HepG2 (cell line): ENCODE measurements around the gene ALCAM. TPM values are rescaled to one million over a fixed set of nuclear protein-coding genes. Genes with fewer than 3 reads are reported as not detected.

Experiments used
- ATAD3A ChIP-seq: sonication (generic); formaldehyde crosslinking; IDR thresholded peaks from 2 replicates; pipeline ENCODE4 v1.4.0; 2020; ENCODE audit warnings: missing genetic modification reagents
- CREB1 ChIP-seq, 2 experiments: fragments of 450-650 bp in 1 of 2; IDR thresholded peaks; 2 replicates each; pipeline ENCODE4 v1.6.1; 2016 to 2017; ENCODE audit warnings: control low read depth in 1 of 2, mild to moderate bottlenecking in 1 of 2, missing compliant biosample characterization in 1 of 2, missing genetic modification characterization in 1 of 2
- CSRNP1 ChIP-seq: sonication (generic); formaldehyde crosslinking; IDR thresholded peaks from 2 replicates; pipeline ENCODE4 v1.8.1; 2023; ENCODE audit warnings: mild to moderate bottlenecking, missing genetic modification reagents
- FOXJ3 ChIP-seq: sonication (generic); formaldehyde crosslinking; IDR thresholded peaks from 2 replicates; pipeline ENCODE4 v1.4.0; 2020; ENCODE audit warnings: missing genetic modification reagents, mild to moderate bottlenecking, borderline replicate concordance
- HHEX ChIP-seq: IDR thresholded peaks from 2 replicates; pipeline ENCODE4 v1.6.1; 2016; ENCODE audit warnings: control low read depth
- HMGXB4 ChIP-seq, 2 experiments: sonication (generic) in 1 of 2; formaldehyde crosslinking in 1 of 2; IDR thresholded peaks; 2 replicates each; pipeline versions ENCODE4 v1.4.0 to v1.6.1; 2018 to 2020; ENCODE audit warnings: missing genetic modification reagents in 2 of 2, borderline replicate concordance in 1 of 2, low read depth in 1 of 2, mild to moderate bottlenecking in 1 of 2, missing biosample characterization in 1 of 2
- IKZF4 ChIP-seq: sonication (generic); formaldehyde crosslinking; IDR thresholded peaks from 2 replicates; pipeline ENCODE4 v1.5.1; 2020; ENCODE audit warnings: borderline replicate concordance, mild to moderate bottlenecking, low read depth, missing genetic modification reagents; ENCODE audit errors: not compliant biosample characterization
- KMT2A ChIP-seq: sonication (generic); formaldehyde crosslinking; IDR thresholded peaks from 2 replicates; pipeline ENCODE4 v1.4.0; 2020; ENCODE audit warnings: missing genetic modification reagents
- KMT2B ChIP-seq: IDR thresholded peaks from 2 replicates; pipeline ENCODE4 v1.6.1; 2016; ENCODE audit warnings: missing genetic modification reagents, missing compliant biosample characterization
- MAX ChIP-seq: IDR thresholded peaks from 2 replicates; pipeline ENCODE4 v1.6.1; 2012; ENCODE audit warnings: inconsistent platforms
- MEIS1 ChIP-seq: sonication (generic); formaldehyde crosslinking; IDR thresholded peaks from 2 replicates; pipeline ENCODE4 v1.9.0; 2021; ENCODE audit warnings: mild to moderate bottlenecking, missing genetic modification reagents, moderate library complexity, borderline replicate concordance
- MYNN ChIP-seq: sonication (generic); formaldehyde crosslinking; IDR thresholded peaks from 2 replicates; pipeline ENCODE4 v1.4.0; 2020; ENCODE audit warnings: mild to moderate bottlenecking, low read depth, missing genetic modification reagents
- PRDM4 ChIP-seq: sonication (generic); formaldehyde crosslinking; IDR thresholded peaks from 2 replicates; pipeline ENCODE4 v1.9.0; 2021; ENCODE audit warnings: missing genetic modification reagents, borderline replicate concordance
- RAD21 ChIP-seq: fragments of 450-650 bp; formaldehyde crosslinking; IDR thresholded peaks from 2 replicates; pipeline ENCODE4 v1.5.0; 2020; ENCODE audit warnings: mild to moderate bottlenecking
- STAT5B ChIP-seq: sonication (generic); formaldehyde crosslinking; IDR thresholded peaks from 2 replicates; pipeline ENCODE4 v1.4.0; 2020; ENCODE audit warnings: missing genetic modification reagents
- TP53 ChIP-seq: sonication (generic); formaldehyde crosslinking; conservative IDR thresholded peaks from 2 replicates; pipeline ENCODE4 v1.4.0; 2020; ENCODE audit warnings: missing genetic modification reagents
- ZFP82 ChIP-seq: sonication (generic); formaldehyde crosslinking; IDR thresholded peaks from 2 replicates; pipeline ENCODE4 v1.5.1; 2020; ENCODE audit warnings: mild to moderate bottlenecking, missing genetic modification reagents, borderline replicate concordance
- ZKSCAN5 ChIP-seq: sonication (generic); formaldehyde crosslinking; IDR thresholded peaks from 2 replicates; pipeline ENCODE4 v1.5.1; 2020; ENCODE audit warnings: mild to moderate bottlenecking, missing genetic modification reagents
- ZNF232 ChIP-seq: sonication (generic); formaldehyde crosslinking; IDR thresholded peaks from 2 replicates; pipeline ENCODE4 v1.4.0; 2020; ENCODE audit warnings: missing genetic modification reagents, borderline replicate concordance
- ZNF34 ChIP-seq: sonication (generic); formaldehyde crosslinking; IDR thresholded peaks from 2 replicates; pipeline ENCODE4 v1.4.0; 2020; ENCODE audit warnings: mild to moderate bottlenecking, missing genetic modification reagents, borderline replicate concordance
- ZNF567 ChIP-seq: sonication (generic); formaldehyde crosslinking; IDR thresholded peaks from 2 replicates; pipeline ENCODE4 v1.8.1; 2023; ENCODE audit warnings: mild to moderate bottlenecking, missing genetic modification reagents, borderline replicate concordance
- ZNF639 ChIP-seq: conservative IDR thresholded peaks from 2 replicates; pipeline ENCODE4 v1.6.1; 2018; ENCODE audit warnings: missing genetic modification reagents
- polyA plus RNA-seq, 8 experiments: library from polyadenylated mRNA; depleted of rRNA in 3 of 8; stranded (reverse) in 7 of 8; unstranded in 1 of 8; fragments of >200 nt; fragmentation: Illumina TruSeq in 4 of 8; extraction: Trizol in 4 of 8; gene quantifications; 2 replicates each; pipeline versions ENCODE4 v1.2.1 to v1.2.3, GENCODE V29; 2011 to 2016; ENCODE audit warnings: low read depth in 4 of 8, missing spikeins in 1 of 8, mixed read lengths in 1 of 8; ENCODE audit not compliant: insufficient read depth in 1 of 8
- total RNA-seq, 5 experiments: library from RNA; depleted of rRNA; stranded (reverse); fragments of >200 nt; fragmentation: Illumina TruSeq; extraction: Trizol; gene quantifications; 2 replicates each; pipeline ENCODE4 v1.2.3, GENCODE V29; 2016; ENCODE audit warnings: low read depth in 1 of 5

Gene ALCAM
- total and polyA plus RNA-seq, 2 of the 13 experiments (the other 11 are each of a cell fraction or from before 2014, with no cell fraction given): 26.0 to 33.1 TPM

GRCh38 chr3:105367406-105368213, 901 bp downstream of the ALCAM start (continued):
- TF ChIP-seq ZNF232 (peak; percentile 87), KMT2B (CRISPR knock-in tag) (0 out of 2 replicates have a peak, but pooled peaks have one; percentile 16), ZNF639 (no peak), RAD21 (CRISPR knock-in tag) (no peak), HMGXB4 (CRISPR knock-in tag; IDR thresholded peaks at IDR 0.05; ENCODE audit: borderline replicate concordance in 1 of 2, low read depth in 1 of 2) (peak in 1 of 2 experiments; percentile 16; a peak in 1 of 4 replicates), FOXJ3 (no peak), PRDM4 (no peak), STAT5B (CRISPR knock-in tag) (no peak), CREB1 (IDR thresholded peaks at IDR 0.05) (peak; percentile 75), CREB1 (CRISPR knock-in tag; IDR thresholded peaks at IDR 0.05) (peak; percentile 53; the same call in 1 of the 2 replicates), IKZF4 (CRISPR knock-in tag) (no peak), KMT2A (CRISPR knock-in tag) (no peak), ZNF34 (CRISPR knock-in tag) (no peak), MYNN (CRISPR knock-in tag) (no peak), HHEX (no peak), MAX (peak; percentile 71), ATAD3A (CRISPR knock-in tag) (no peak), ZNF567 (no peak), ZKSCAN5 (CRISPR knock-in tag) (no peak), CSRNP1 (no peak), ZFP82 (CRISPR knock-in tag) (no peak), MEIS1 (CRISPR knock-in tag) (no peak), TP53 (CRISPR knock-in tag) (no peak)
